A673 (cell line): ENCODE measurements around the gene TBC1D5. TPM values are rescaled to one million over a fixed set of nuclear protein-coding genes. Genes with fewer than 3 reads are reported as not detected.

Experiments
- BruUV-seq: library from RNA; stranded (reverse); fragments of 400-500 nt; replicated peaks from 2 replicates; lab custom pipeline; 2021; lab: Mats Ljungman, UMichigan
- CTCF ChIA-PET: fragments of 300-600 bp; sonication (Branson Sonifier 250); formaldehyde crosslinking; loops from one replicate; lab custom pipeline; 2022; ENCODE audit warnings: antibody characterized with exemption; lab: Charles Lee
- POLR2A ChIA-PET: fragments of 300-600 bp; sonication (Branson Sonifier 250); formaldehyde crosslinking; loops from one replicate; lab custom pipeline; 2022; ENCODE audit warnings: antibody characterized with exemption; ENCODE audit not compliant: low non-redundant PET; lab: Charles Lee
- DNase-seq: peaks from one replicate; pipeline ENCODE4 v3.0.0-alpha.2; 2015; ENCODE audit warnings: low spot score
- H3K27ac ChIP-seq: fragments of 200-600 bp; sonication (generic); 2 replicates; pipeline ENCODE4 v1.5.1; 2016; ENCODE audit warnings: mixed run types, low read depth, mild to moderate bottlenecking, mixed read lengths, antibody characterized with exemption, low read length; ENCODE audit not compliant: poor library complexity, severe bottlenecking
- H3K27me3 ChIP-seq: fragments of 200-600 bp; sonication (generic); replicated peaks from 2 replicates; pipeline ENCODE4 v1.6.1; 2017; ENCODE audit warnings: mixed run types, low read depth, mild to moderate bottlenecking, mixed read lengths, antibody characterized with exemption, low read length; ENCODE audit not compliant: insufficient read depth, poor library complexity
- H3K36me3 ChIP-seq: fragments of 200-600 bp; sonication (generic); 2 replicates; pipeline ENCODE4 v1.6.1; 2016; ENCODE audit warnings: mixed run types, mild to moderate bottlenecking, mixed read lengths, antibody characterized with exemption, low read length; ENCODE audit not compliant: insufficient read depth, poor library complexity, severe bottlenecking
- H3K4me1 ChIP-seq: fragments of 200-600 bp; sonication (generic); 2 replicates; pipeline ENCODE4 v1.6.1; 2017; ENCODE audit warnings: mixed run types, mild to moderate bottlenecking, mixed read lengths, antibody characterized with exemption, low read length; ENCODE audit not compliant: insufficient read depth, poor library complexity, severe bottlenecking
- H3K4me3 ChIP-seq: fragments of 200-600 bp; sonication (generic); 2 replicates; pipeline ENCODE4 v1.5.1; 2016; ENCODE audit warnings: low read depth, mixed run types, mild to moderate bottlenecking, mixed read lengths, low read length; ENCODE audit not compliant: poor library complexity, severe bottlenecking
- H3K9me3 ChIP-seq: fragments of 200-600 bp; sonication (generic); 2 replicates; pipeline ENCODE4 v1.6.1; 2016; ENCODE audit warnings: mixed run types, low read depth, mild to moderate bottlenecking, mixed read lengths, antibody characterized with exemption, low read length; ENCODE audit not compliant: poor library complexity, severe bottlenecking
- EZH2 ChIP-seq: fragments of 200-600 bp; sonication (generic); IDR thresholded peaks from 2 replicates; pipeline ENCODE4 v1.6.1; 2017; ENCODE audit warnings: borderline replicate concordance, low read depth, mild to moderate bottlenecking, mixed read lengths, antibody characterized with exemption, low read length; ENCODE audit not compliant: poor library complexity, severe bottlenecking
- intact Hi-C: fragments of 100-400 bp; cut with micrococcal nuclease; formaldehyde crosslinking; loops from one replicate; pipeline ENCODE4 v1.10.0; 2022; ENCODE audit not compliant: unreplicated experiment
- total RNA-seq: library from RNA; stranded (reverse); gene quantifications from 2 replicates; pipeline ENCODE4 v1.2.3, GENCODE V29; 2021
- TF ChIP-seq, protein P1 (sequence below): fragments of 300-800, 200-600 bp; sonication (generic); conservative IDR thresholded peaks from 2 replicates; pipeline ENCODE4 v1.5.1; 2017; ENCODE audit warnings: low read depth, mild to moderate bottlenecking, antibody characterized with exemption, low read length, moderate library complexity, mixed read lengths

The TBC1D5 gene
- total RNA-seq, 1 experiment from 2014 or later = 40.7 TPM

DNA sequence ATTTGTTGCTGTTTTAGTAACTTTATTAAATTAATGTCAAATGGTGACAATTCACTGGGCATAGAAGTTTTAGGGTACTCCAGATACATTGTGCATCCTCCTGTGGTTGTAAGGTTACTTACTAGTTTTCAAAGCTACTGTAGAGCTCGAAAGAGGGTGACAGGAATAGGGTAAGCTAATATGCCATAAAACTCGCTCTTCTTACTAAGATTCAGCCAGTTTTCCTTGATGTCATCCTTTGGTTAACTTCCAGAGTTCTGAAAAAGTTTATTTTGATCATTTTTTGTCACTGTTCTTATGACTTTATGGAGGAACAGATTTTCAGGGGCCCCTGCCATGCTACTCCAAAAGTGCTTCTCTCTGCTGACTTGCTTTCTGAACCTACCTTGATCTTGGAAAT is 522.8 kb downstream of the TBC1D5 start:
- ChIA-PET CTCF (no interaction called here), POLR2A (no interaction called here)
- intact Hi-C loops = no loop called here

DNA sequence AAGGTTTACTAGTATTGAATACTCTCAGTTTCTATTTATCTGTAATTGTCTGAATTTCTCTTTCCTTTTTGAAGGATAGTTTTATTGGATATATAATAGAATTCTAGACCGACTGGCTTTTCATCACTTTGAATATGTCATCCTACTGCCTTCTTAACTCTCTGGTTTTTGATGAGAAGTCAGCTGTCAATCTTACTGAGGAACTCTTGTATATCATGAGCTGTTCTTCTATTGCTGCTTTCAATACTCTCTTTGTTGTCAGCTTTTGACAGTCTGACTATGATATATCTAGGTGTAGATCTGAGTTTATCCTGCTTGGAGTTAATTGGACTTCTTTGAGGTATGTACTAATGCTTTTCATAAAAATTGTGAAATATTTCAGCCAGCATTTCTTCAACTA is 523.8 kb downstream of the TBC1D5 start:
- Histone ChIP-seq H3K9me3 (no peaks in the 10 kb centered on the region), H3K27me3 (no peaks in the 10 kb centered on the region), H3K36me3 (no peaks in the 10 kb centered on the region), H3K27ac (no peak overlapping the region), H3K4me3 (no peak overlapping the region), H3K4me1 (no peaks in the 10 kb centered on the region)
- ChIA-PET POLR2A (interaction anchor here (0.6 kb wide), 2 partner anchors 11 kb away, joined by 3 read pairs; no protein-coding TSS in a partner anchor), CTCF (no interaction called here)
- TF ChIP-seq, protein P1, sequence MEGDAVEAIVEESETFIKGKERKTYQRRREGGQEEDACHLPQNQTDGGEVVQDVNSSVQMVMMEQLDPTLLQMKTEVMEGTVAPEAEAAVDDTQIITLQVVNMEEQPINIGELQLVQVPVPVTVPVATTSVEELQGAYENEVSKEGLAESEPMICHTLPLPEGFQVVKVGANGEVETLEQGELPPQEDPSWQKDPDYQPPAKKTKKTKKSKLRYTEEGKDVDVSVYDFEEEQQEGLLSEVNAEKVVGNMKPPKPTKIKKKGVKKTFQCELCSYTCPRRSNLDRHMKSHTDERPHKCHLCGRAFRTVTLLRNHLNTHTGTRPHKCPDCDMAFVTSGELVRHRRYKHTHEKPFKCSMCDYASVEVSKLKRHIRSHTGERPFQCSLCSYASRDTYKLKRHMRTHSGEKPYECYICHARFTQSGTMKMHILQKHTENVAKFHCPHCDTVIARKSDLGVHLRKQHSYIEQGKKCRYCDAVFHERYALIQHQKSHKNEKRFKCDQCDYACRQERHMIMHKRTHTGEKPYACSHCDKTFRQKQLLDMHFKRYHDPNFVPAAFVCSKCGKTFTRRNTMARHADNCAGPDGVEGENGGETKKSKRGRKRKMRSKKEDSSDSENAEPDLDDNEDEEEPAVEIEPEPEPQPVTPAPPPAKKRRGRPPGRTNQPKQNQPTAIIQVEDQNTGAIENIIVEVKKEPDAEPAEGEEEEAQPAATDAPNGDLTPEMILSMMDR = no peak
- BruUV-seq = no TSS peak
- DNase-seq = no peak
- intact Hi-C loops = no loop called here

More for the DNA sequence above, 522.8 kb downstream of the TBC1D5 start:
- Histone ChIP-seq H3K9me3 (no peaks in the 10 kb centered on the region), H3K36me3 (no peaks in the 10 kb centered on the region), H3K4me3 (no peak overlapping the region), H3K27ac (no peak overlapping the region), H3K4me1 (no peaks in the 10 kb centered on the region), H3K27me3 (no peaks in the 10 kb centered on the region)
- no peak for DNase-seq
- no TSS peak for BruUV-seq
- TF ChIP-seq EZH2 = no peak
- TF ChIP-seq, protein P1 = no peak

DNA sequence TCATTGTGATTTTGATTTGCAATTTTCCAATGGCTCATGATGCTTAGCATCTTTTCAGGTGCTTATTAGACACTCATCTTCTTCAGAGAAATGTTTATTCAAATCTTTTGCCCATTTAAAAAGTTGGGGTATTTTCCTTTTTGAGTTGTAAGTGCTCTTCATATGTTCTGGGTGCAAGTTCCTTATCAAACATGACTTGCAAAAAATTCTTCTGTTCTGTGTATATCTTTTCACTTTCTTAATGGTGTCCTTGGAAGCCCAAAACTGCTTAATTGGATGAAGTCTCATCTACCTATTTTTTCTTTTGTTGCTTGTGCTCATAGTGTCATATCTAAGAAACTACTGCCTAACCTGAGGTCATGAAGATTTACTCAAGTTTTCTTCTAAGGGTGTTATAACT is 524.8 kb downstream of the TBC1D5 start:
- CTCF ChIA-PET = no interaction called here
- H3K27ac ChIP-seq = no peak overlapping the region

More for the DNA sequence above, 524.8 kb downstream of the TBC1D5 start:
- no peak for DNase-seq
- H3K36me3 ChIP-seq = no peaks in the 10 kb centered on the region
- no peak overlapping the region for H3K4me3 ChIP-seq
- H3K4me1 ChIP-seq = no peaks in the 10 kb centered on the region
- intact Hi-C loops = no loop called here
- BruUV-seq = no TSS peak
- H3K9me3 ChIP-seq = no peaks in the 10 kb centered on the region
- POLR2A ChIA-PET = interaction anchor here (0.6 kb wide), 1 partner anchor 10 kb away, joined by 3 read pairs; no protein-coding TSS in a partner anchor
- H3K27me3 ChIP-seq = no peaks in the 10 kb centered on the region
- TF ChIP-seq, protein P1 = no peak
- TF ChIP-seq EZH2 = no peak
